PC-3 (cell line): ENCODE data around the gene RAB4A. TPM values are rescaled to one million over a fixed set of nuclear protein-coding genes. Genes with fewer than 3 reads are reported as not detected.

ENCODE experiments used
- ATAC-seq: fragments of 200-7000 bp; cut with Tn5 transposase; 2 replicates; pipeline ENCODE4 v1.9.1; 2020; ENCODE audit warnings: mild to moderate bottlenecking, moderate library complexity
- Bru-seq: library from RNA; stranded (reverse); fragments of 400-500 nt; gene quantifications from one replicate; lab custom pipeline; 2021; lab: Mats Ljungman, UMichigan
- BruChase-seq, 2 experiments: library from RNA; stranded (reverse); fragments of 400-500 nt; gene quantifications; one replicate each; lab custom pipeline; 2021; lab: Mats Ljungman, UMichigan
- BruUV-seq: library from RNA; stranded (reverse); fragments of 400-500 nt; replicated peaks from 2 replicates; lab custom pipeline; 2021; lab: Mats Ljungman, UMichigan
- CTCF ChIA-PET: fragments of 300-600 bp; sonication (Branson Sonifier 250); formaldehyde crosslinking; loops from one replicate; lab custom pipeline; 2022; ENCODE audit warnings: antibody characterized with exemption; lab: Charles Lee
- POLR2A ChIA-PET: fragments of 300-600 bp; sonication (Branson Sonifier 250); formaldehyde crosslinking; loops from one replicate; lab custom pipeline; 2022; ENCODE audit warnings: antibody characterized with exemption; ENCODE audit not compliant: unreplicated experiment; lab: Charles Lee
- DNase-seq: peaks from one replicate; pipeline ENCODE4 v3.0.0-alpha.2; 2015
- H2AFZ ChIP-seq: fragments of 300-600 bp; sonication (generic); 2 replicates; pipeline ENCODE4 v1.6.0; 2016; ENCODE audit warnings: antibody characterized with exemption, low read length
- H3F3A ChIP-seq: fragments of 300-600 bp; sonication (generic); one replicate; pipeline ENCODE4 v1.6.0; 2017; ENCODE audit warnings: antibody characterized with exemption, low read length, control low read depth, mild to moderate bottlenecking; ENCODE audit not compliant: unreplicated experiment
- H3K27ac ChIP-seq: fragments of 300-600 bp; sonication (generic); 2 replicates; pipeline ENCODE4 v1.5.1; 2016; ENCODE audit warnings: mild to moderate bottlenecking, low read length
- H3K27me3 ChIP-seq: fragments of 300-600 bp; sonication (generic); 2 replicates; pipeline ENCODE4 v1.6.1; 2016; ENCODE audit warnings: low read length, mixed read lengths
- H3K36me3 ChIP-seq: fragments of 300-600 bp; sonication (generic); 2 replicates; pipeline ENCODE4 v1.6.1; 2016; ENCODE audit warnings: low read depth, mixed run types, low read length, mixed read lengths
- H3K4me1 ChIP-seq: fragments of 300-600 bp; sonication (generic); 2 replicates; pipeline ENCODE4 v1.5.1; 2016; ENCODE audit warnings: low read length; ENCODE audit not compliant: insufficient read depth
- H3K4me2 ChIP-seq: fragments of 300-600 bp; sonication (generic); 2 replicates; pipeline ENCODE4 v1.6.0; 2016; ENCODE audit warnings: low read length
- H3K4me3 ChIP-seq: fragments of 300-600 bp; sonication (generic); 2 replicates; pipeline ENCODE4 v1.5.1; 2016; ENCODE audit warnings: mild to moderate bottlenecking, low read length, mixed read lengths
- H3K79me2 ChIP-seq: fragments of 300-600 bp; sonication (generic); 2 replicates; pipeline ENCODE4 v1.6.1; 2017; ENCODE audit warnings: low read length, mixed read lengths
- H3K9ac ChIP-seq: fragments of 300-600 bp; sonication (generic); 2 replicates; pipeline ENCODE4 v1.6.0; 2016; ENCODE audit warnings: mild to moderate bottlenecking, low read length
- H3K9me2 ChIP-seq: fragments of 300-600 bp; sonication (generic); replicated peaks from 2 replicates; pipeline ENCODE4 v1.6.1; 2016; ENCODE audit warnings: mixed run types, low read length, mixed read lengths
- H3K9me3 ChIP-seq: fragments of 300-600 bp; sonication (generic); 2 replicates; pipeline ENCODE4 v1.6.1; 2016; ENCODE audit warnings: low read length, mixed read lengths
- H4K20me1 ChIP-seq: fragments of 300-600 bp; sonication (generic); 2 replicates; pipeline ENCODE4 v1.6.1; 2016; ENCODE audit warnings: low read length, mixed read lengths
- EZH2 ChIP-seq: fragments of 300-600 bp; sonication (generic); IDR thresholded peaks from one replicate; pipeline ENCODE4 v1.6.1; 2017; ENCODE audit warnings: antibody characterized with exemption, mild to moderate bottlenecking, low read length; ENCODE audit not compliant: unreplicated experiment
- EZH2phosphoT487 ChIP-seq: fragments of 300-600 bp; sonication (generic); IDR thresholded peaks from 2 replicates; pipeline ENCODE4 v1.6.1; 2018; ENCODE audit warnings: mild to moderate bottlenecking, antibody characterized with exemption, low read length, borderline replicate concordance
- intact Hi-C: fragments of 100-400 bp; cut with micrococcal nuclease; formaldehyde crosslinking; loops from 2 replicates; pipeline ENCODE4 v1.9.0; 2023
- long read RNA-seq: library from polyadenylated mRNA; unstranded; transcript quantifications from one replicate; pipeline ENCODE4 v2.0.0, GENCODE V29; 2021; ENCODE audit not compliant: unreplicated experiment
- total RNA-seq: library from RNA; depleted of rRNA; stranded (reverse); fragments of >200 nt; gene quantifications from 2 replicates; pipeline ENCODE4 v1.2.3, GENCODE V29; 2014; rRNA removed
- TF ChIP-seq, protein P1 (sequence below): fragments of 300-600 bp; sonication (generic); conservative IDR thresholded peaks from 2 replicates; pipeline ENCODE4 v1.5.1; 2017; ENCODE audit warnings: antibody characterized with exemption, low read depth, mild to moderate bottlenecking, low read length

RAB4A gene, protein sequence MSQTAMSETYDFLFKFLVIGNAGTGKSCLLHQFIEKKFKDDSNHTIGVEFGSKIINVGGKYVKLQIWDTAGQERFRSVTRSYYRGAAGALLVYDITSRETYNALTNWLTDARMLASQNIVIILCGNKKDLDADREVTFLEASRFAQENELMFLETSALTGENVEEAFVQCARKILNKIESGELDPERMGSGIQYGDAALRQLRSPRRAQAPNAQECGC
- total RNA-seq, result 33.9 and 67.0 TPM in 2 replicates
- Bru-seq, nascent RNA, result percentile 78 among the genes with signal in this experiment
- BruChase-seq, experiment 1, labeled RNA remaining after a 6-hour chase, result percentile 73 among the genes with signal in this experiment
- percentile 76 among the genes with signal in this experiment for BruChase-seq, experiment 2, labeled RNA remaining after a 2-hour chase
- long read RNA-seq, transcript RAB4A-201 (8 exons, 2,966 nt), result major isoform, 94 of 116 reads
- long read RNA-seq, partial matches to known transcripts, result 7 of 116 reads
- long read RNA-seq, other reads (novel, unspliced or antisense), result 12 of 116 reads

DNA sequence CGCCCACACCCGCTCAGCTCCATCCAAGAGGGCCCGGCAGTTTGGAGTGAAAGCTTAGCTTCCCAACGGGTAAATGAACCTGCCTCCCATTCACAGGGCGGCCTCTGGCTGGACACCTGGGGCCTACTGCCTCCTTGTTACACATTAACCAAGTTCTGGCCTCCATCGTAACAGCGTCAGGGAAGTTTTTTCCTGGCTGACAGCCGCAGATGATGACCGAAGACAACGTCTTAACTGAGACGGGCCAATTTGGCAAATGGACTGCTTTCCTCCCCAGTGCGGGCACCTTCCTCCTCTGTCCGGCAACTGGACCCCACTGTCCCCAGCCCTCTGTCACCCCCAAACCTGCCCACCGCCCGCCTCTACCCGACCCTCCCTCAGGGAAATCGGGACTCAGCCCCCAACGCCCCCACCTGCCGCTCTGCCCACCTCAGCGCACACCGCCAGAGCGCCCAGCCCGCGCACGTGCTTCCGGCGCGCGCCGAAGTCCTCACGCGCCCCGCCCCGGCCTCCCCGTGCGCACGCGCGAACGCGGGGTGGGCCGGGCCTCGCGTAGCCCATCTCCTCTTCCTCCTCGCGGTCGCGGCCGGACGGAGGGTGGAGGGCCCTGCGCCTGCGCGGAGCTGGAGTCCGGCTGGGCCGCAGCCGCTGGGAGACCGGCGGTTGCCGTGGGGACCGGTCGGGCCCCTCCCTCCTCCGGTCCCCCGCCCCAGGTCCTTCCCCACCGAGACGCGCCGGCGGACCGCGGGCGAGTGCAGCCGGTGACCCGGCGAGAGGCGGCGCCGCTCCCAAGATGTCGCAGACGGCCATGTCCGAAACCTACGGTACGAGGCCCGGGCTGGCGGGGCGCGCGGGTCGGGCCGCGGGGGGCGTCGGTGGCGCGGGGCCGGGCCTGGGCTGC lies at the start of gene RAB4A:
TSS of gene RAB4A (plus strand) at position 565 of the 901 bp plus-strand sequence. CDS start at position 794, 229 bp downstream.
- Histone ChIP-seq H3K36me3 (no peaks in the 10 kb centered on the region), H3K27ac (no peak within 1 kb of the TSS), H3K9me2 (no peaks in the 10 kb centered on the region), H4K20me1 (peaks cover 12% of the 10 kb centered on the region; the same call in 1 of the 2 replicates), H3K79me2 (peaks cover 44% of the 10 kb centered on the region), H3K4me2 (peak within 1 kb of the TSS; percentile 83), H3K4me1 (peaks cover 27% of the 10 kb centered on the region), H3K27me3 (no peaks in the 10 kb centered on the region), H3K9me3 (no peaks in the 10 kb centered on the region), H3K9ac (peak within 1 kb of the TSS; percentile 55), H3F3A (peaks cover 6% of the 10 kb centered on the region), H3K4me3 (peak within 1 kb of the TSS; percentile 84), H2AFZ (peak within 1 kb of the TSS; percentile 62)
- DNase-seq, result peak; percentile 89
- intact Hi-C loops, result loop anchor here (2.0 to 5.0 kb wide), 2 partner anchors 70 to 237 kb away; partner anchors contain the start of gene NUP133
- BruUV-seq, result TSS peak; percentile 52
- ChIA-PET CTCF (no interaction called here), POLR2A (no interaction called here)
- ATAC-seq, result peak; percentile 79
- TF ChIP-seq EZH2 (no peak), EZH2phosphoT487 (no peak)
- TF ChIP-seq, protein P1, sequence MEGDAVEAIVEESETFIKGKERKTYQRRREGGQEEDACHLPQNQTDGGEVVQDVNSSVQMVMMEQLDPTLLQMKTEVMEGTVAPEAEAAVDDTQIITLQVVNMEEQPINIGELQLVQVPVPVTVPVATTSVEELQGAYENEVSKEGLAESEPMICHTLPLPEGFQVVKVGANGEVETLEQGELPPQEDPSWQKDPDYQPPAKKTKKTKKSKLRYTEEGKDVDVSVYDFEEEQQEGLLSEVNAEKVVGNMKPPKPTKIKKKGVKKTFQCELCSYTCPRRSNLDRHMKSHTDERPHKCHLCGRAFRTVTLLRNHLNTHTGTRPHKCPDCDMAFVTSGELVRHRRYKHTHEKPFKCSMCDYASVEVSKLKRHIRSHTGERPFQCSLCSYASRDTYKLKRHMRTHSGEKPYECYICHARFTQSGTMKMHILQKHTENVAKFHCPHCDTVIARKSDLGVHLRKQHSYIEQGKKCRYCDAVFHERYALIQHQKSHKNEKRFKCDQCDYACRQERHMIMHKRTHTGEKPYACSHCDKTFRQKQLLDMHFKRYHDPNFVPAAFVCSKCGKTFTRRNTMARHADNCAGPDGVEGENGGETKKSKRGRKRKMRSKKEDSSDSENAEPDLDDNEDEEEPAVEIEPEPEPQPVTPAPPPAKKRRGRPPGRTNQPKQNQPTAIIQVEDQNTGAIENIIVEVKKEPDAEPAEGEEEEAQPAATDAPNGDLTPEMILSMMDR, result no peak

DNA sequence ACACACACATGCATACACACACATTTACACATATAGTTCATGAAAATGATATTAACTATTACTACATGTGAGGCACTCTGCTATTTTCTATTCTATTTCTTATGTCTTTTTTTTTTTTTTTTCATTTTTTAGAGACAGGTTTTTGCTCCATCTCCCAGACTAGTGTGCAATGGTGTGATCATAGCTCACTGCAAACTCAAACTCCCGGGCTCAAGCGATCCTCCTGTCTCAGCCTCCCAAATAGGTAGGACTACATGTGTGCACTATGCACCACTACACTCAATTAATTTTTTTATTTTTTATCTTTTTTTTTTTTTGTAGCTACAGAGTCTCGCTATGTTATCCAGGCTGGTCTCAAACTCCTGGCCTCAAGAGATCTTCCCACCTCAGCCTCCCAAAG lies 48.8 kb upstream of the RAB4A start:
- no peaks in the 10 kb centered on the region; the same call in 1 of the 2 replicates for H3K27me3 ChIP-seq
- no TSS peak for BruUV-seq
- ATAC-seq, result no peak
- H4K20me1 ChIP-seq, result no peaks in the 10 kb centered on the region
- TF ChIP-seq, protein P1, result no peak
- TF ChIP-seq EZH2phosphoT487 (no peak), EZH2 (no peak)
- H2AFZ ChIP-seq, result no peak overlapping the region
- peaks cover 5% of the 10 kb centered on the region; the same call in 1 of the 2 replicates for H3K9me2 ChIP-seq
- H3K4me1 ChIP-seq, result peaks cover 41% of the 10 kb centered on the region
- no peaks in the 10 kb centered on the region for H3K9me3 ChIP-seq
- H3K27ac ChIP-seq, result peak overlapping the region; percentile 88
- no peak overlapping the region for H3K4me3 ChIP-seq
- intact Hi-C loops, result no loop called here
- no peak for DNase-seq
- H3K4me2 ChIP-seq, result peak overlapping the region; percentile 72
- no peaks in the 10 kb centered on the region for H3F3A ChIP-seq
- H3K79me2 ChIP-seq, result no peaks in the 10 kb centered on the region
- POLR2A ChIA-PET, result interaction anchor here (0.6 kb wide), 1 partner anchor 121 kb away, joined by 4 read pairs; no protein-coding TSS in a partner anchor
- no peaks in the 10 kb centered on the region for H3K36me3 ChIP-seq
- H3K9ac ChIP-seq, result no peak overlapping the region
- CTCF ChIA-PET, result no interaction called here
